Mesangial cell (primary cell): ENCODE results near the gene OGG1. TPM values are rescaled to one million over a fixed set of nuclear protein-coding genes. Genes with fewer than 3 reads are reported as not detected.

Experiments
- total RNA-seq: library from RNA; depleted of rRNA; stranded (reverse); fragments of >200 nt; gene quantifications from 2 replicates; pipeline ENCODE4 v1.2.3, GENCODE V29; 2015

OGG1 gene
- 26.5 and 28.7 TPM in 2 replicates for total RNA-seq

GRCh38 chr3:9749645-9750555 lies at the start of gene OGG1:
Gene OGG1, plus strand, starts transcription at chr3:9749952. Its CDS starts 335 bp downstream, at chr3:9750287.

GRCh38 chr3:9703736-9704346 lies 45.9 kb upstream of the OGG1 start, which contains the start of gene CPNE9:
Gene CPNE9, plus strand, starts transcription at chr3:9703833. Its CDS starts 164 bp downstream, at chr3:9703997.

DNA sequence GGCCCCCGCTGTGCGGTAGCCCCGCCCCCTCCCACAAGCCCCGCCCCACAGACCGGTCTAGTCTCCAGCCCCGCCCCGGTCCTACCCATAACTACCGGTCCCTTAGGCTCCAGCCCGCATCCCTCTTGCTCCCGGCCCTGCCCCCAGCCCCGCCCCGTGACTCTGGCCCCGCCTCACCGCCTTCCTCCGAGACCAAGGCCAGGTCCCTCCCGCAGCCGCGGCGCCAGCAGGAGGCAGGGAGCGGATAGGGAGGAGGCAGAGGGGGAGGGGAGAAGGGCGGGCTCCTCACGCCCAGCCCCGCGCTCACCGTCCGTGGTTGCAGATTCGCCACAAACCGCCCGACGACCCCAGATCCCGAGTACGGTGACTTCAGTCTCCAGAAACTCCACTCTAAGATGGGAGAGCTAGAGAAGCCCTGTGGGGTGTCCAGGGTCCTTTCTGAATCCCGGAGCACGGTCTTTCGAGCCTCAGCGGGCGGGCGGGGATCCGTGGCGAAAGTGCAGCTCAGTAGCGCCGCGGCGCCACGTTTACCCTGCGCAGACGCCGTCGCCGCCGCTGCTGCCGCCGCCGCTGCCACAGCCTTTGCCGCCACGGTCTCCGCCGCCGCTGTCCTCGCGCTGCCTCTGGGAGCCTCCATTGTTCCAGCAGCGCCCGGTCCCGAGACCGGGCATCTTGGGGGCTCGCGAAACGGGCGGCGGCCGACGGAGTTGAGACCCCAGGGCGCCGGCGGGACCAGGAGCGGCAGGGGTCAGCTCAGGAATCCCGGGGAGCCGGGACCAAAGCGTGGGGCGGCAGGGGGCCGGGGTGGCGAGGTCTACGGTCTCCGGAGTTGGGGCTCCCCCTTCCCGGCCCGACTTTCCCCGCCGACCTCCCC lies 18.3 kb upstream of the OGG1 start, which contains the start of gene BRPF1:
BRPF1 (plus strand) TSS at position 530 of the 874 bp plus-strand sequence. CDS start 2,406 bp downstream, outside the sequence.

GRCh38 chr3:9769426-9770275 lies 19.9 kb downstream of the OGG1 start, which contains the start of gene CAMK1:
Gene CAMK1, minus strand, starts transcription at chr3:9769947. Its CDS starts 2,198 bp downstream, at chr3:9767749.

GRCh38 chr3:9792405-9793160 lies 42.8 kb downstream of the OGG1 start, which contains the start of the genes ARPC4 and TADA3:
Gene ARPC4, plus strand, starts transcription at chr3:9793082. Its CDS starts 40 bp downstream, at chr3:9793122.
Gene TADA3, minus strand, starts transcription at chr3:9792473. Its CDS starts 1,007 bp downstream, at chr3:9791466.

Other genes starting within 250 kb of the OGG1 start
- gene LHFPL4, start 196.1 kb upstream of the OGG1 start, total RNA-seq = not detected in 2 replicates
- gene MTMR14, start 100.4 kb upstream of the OGG1 start, total RNA-seq = 25.9 and 41.2 TPM in 2 replicates
- not detected in 2 replicates for gene CPNE9, start 46.1 kb upstream of the OGG1 start, total RNA-seq
- gene BRPF1, start 18.2 kb upstream of the OGG1 start, total RNA-seq = 15.0 and 16.1 TPM in 2 replicates
- gene CAMK1, start 20.0 kb downstream of the OGG1 start, total RNA-seq = 24.8 and 27.4 TPM in 2 replicates
- gene TADA3, start 42.5 kb downstream of the OGG1 start, total RNA-seq = 75.3 and 108 TPM in 2 replicates
- gene ARPC4, start 43.1 kb downstream of the OGG1 start, total RNA-seq = 175 and 268 TPM in 2 replicates
- 3.7 and 27.9 TPM in 2 replicates for gene TTLL3, start 60.3 kb downstream of the OGG1 start, total RNA-seq
- 49.3 and 59.6 TPM in 2 replicates for gene RPUSD3, start 94.1 kb downstream of the OGG1 start, total RNA-seq
- gene CIDEC, start 130.3 kb downstream of the OGG1 start, total RNA-seq = 0.13 TPM in 1 of 2 replicates, not detected in the other
- 32.4 and 33.8 TPM in 2 replicates for gene JAGN1, start 140.7 kb downstream of the OGG1 start, total RNA-seq
- gene IL17RE, start 152.9 kb downstream of the OGG1 start, total RNA-seq = 1.1 and 4.6 TPM in 2 replicates
- gene IL17RC, start 167.1 kb downstream of the OGG1 start, total RNA-seq = 34.7 and 59.3 TPM in 2 replicates
- gene CRELD1, start 183.9 kb downstream of the OGG1 start, total RNA-seq = 21.0 and 37.3 TPM in 2 replicates
- 0.98 and 6.0 TPM in 2 replicates for gene PRRT3, start 202.5 kb downstream of the OGG1 start, total RNA-seq
- gene EMC3, start 236.9 kb downstream of the OGG1 start, total RNA-seq = 24.0 and 28.5 TPM in 2 replicates